ENCODE data around the gene TUBA1A. TPM values are rescaled to one million over a fixed set of nuclear protein-coding genes. Genes with fewer than 3 reads are reported as not detected.
"Not testable (repeated sequence)": the region's sequence is repeated elsewhere in the genome, so short reads cannot be mapped to it uniquely, and the experiment has no call there.

Gene TUBA1A
- total RNA-seq = 491 TPM

DNA sequence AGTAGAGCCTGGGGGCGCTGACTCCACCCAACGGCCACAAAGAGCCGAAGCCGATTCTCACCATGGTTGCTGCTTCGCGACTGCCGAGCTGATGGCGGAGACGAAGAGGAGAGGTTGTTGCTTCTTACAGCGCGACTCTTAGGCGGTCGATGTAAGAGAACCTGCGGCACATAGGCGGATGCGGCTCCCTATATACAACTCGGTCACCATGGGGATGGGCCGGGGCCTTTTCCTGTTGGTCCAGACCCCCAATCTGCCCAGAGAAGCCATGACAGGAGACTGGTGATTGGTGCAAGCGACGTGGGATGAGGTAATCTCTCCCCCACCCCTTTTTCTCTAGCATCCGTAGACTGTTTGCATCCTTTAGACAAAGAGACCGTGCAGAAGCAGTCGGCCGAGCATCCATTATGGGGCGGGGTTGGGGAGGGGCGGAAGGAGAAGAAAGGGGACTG lies at the start of gene TUBA1A:
Gene TUBA1A (minus strand): TSS at position 165 of the 452 bp plus-strand sequence. CDS start 101 bp downstream, at position 64.
- peak; percentile 100 for DNase-seq

DNA sequence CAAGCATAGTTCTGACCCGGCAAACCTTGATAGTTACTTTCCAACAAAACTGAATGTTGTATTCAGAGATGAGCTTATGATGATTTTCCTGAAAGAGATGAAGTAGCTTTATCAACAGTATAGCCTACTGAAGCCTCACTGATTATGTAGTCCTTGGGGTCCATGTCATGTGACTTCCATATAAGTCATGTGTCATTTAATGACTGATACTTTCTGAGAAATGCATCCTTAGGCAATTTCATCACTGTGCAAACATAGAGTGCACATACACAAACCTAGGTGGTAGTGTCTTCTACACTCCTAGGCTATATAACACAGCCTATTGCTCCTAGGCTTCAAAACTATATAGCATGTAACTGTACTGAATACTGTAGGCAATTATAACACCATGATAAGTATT lies 47.5 kb upstream of the TUBA1A start:
- DNase-seq = no peak

- peak; percentile 22 for DNase-seq
Measured at GRCh38 chr12:49233842-49234526, 45.1 kb upstream of the TUBA1A start.

- DNase-seq = peak; percentile 73
Measured at GRCh38 chr12:49232940-49233841, 44.3 kb upstream of the TUBA1A start.

DNA sequence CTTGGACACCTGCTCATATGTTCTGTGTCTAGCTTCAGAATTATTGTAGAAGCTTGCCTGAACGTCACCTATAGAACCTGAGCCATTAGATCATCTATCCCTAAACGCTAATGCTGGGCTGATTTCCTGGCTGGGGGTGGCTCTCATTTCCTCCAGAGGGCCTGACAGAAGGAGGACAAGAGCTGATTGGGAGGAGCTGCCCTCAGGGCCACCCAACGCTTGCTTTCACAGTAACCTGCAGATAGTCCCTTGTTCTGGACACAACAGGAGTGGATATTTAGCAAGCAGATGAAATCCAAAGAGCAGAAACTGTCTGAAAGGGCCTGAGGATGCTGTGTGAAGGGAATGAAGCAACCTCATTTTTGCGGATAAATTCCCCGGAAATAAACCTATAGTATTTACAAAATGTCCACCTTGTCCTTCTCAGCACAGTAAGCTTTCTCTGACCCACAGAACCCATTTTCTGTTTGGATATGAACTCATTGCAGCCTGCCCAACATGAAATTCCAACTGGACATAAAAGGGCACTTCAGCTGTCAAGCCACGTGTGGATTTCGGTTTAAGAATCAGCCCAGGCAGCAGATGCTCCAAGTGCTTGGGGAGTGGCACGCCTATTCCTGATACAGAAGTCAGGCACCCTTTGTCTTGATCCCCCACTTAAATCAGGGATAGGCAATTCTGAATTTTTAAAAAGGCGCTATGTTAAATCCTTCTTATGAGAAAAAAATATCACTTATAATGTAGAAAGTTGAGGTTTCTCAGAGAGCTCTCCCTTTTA lies 43.2 kb upstream of the TUBA1A start:
- DNase-seq = peak; percentile 86

GRCh38 chr12:49230805-49231194 lies 41.9 kb upstream of the TUBA1A start:
- no peak for DNase-seq

- no peak for DNase-seq
Measured at GRCh38 chr12:49230176-49230804, 41.4 kb upstream of the TUBA1A start.

- DNase-seq = no peak
Measured at GRCh38 chr12:49228653-49229052, 39.8 kb upstream of the TUBA1A start.

DNA sequence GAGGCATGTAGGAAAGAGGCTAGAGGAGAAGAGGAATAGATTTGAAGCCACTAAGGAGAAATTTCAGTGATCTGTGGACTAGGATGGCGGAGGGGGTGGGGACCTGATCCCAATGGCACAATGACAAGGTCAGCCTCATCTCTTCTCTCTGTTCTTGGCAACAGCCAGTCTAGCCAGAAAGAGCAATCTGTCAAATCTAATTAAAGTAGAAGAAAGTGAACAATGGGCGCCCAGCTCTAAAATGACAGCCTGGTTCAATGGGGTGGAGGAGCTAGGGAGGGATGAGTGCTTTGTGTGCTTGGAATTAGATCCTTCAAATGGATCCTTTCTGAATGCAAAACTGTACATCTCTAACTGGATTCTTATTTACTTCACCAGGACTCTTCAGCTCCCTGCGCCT lies 38.8 kb upstream of the TUBA1A start:
- no peak for DNase-seq

DNA sequence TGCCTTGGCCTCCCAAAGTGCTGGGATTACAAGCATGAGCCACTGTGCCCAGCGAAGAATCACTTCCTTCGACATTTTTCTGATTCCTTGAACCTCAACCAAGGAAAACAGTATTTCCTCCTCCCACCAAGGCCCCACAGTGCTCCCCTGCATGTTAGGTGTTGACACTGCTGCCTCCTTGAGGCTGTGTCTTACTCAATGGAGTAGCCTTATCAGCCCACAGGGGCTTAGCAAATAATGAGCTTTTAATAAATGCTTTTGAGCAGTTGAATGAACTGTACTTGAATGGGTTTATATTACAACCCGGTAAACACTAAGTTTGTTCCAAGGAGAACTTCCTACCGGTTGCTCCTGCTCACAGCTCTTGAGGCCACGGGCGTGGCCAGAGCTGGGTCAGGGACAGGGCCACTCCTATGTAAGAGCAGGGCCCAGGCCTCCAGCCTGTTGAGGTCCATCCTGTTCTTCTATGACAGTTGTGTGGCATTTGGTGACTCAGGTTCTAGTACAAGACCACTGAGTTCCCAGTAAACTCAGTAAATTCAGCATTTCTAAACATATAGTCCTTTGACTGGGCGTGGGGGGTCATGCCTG lies 36.8 kb upstream of the TUBA1A start:
- no peak for DNase-seq

GRCh38 chr12:49223590-49224369 lies 34.9 kb upstream of the TUBA1A start:
- no peak for DNase-seq

DNA sequence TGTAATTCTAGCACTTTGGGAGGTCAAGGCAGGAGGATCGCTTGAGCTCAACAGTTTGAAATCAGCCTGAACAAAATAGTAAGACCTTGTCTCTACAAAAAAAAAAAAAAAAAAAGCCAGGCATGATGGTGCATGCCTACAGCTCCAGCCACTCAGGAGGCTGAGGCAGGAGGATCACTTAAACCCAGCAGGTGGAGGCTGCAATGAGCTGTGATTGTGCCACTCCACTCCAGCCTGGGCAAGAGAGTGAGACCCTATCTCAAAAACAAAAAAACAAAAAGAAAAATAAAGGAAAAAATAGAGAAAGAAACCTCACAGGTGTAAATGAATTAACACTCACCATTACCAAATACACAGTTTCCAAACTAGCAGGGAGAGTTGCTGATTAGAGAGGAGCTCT lies 34.2 kb upstream of the TUBA1A start:
- DNase-seq = no peak

GRCh38 chr12:49220972-49221371 lies 32.1 kb upstream of the TUBA1A start:
- no peak for DNase-seq

- no peak for DNase-seq
Measured at GRCh38 chr12:49219417-49220026, 30.6 kb upstream of the TUBA1A start.

- DNase-seq = peak; percentile 54
Measured at GRCh38 chr12:49212572-49212971, 23.7 kb upstream of the TUBA1A start.

DNA sequence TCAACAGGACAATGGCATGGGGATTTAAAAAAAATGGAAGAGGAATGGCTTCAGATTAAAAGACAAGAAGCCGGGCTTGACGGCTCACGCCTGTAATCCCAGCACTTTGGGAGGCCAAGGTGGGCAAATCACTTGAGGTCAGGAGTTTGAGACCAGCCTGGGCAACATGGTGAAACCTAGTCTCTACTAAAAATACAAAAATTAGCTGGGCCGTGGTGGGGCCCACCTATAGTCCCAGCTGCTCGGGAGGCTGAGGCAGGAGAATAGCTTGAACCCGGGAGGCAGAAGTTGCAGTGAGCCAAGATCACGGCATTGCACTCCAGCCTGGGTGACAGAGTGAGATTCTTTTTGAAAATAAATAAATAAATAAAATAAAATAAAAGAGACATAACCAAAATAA lies 21.8 kb upstream of the TUBA1A start:
- DNase-seq = not testable (repeated sequence)

DNA sequence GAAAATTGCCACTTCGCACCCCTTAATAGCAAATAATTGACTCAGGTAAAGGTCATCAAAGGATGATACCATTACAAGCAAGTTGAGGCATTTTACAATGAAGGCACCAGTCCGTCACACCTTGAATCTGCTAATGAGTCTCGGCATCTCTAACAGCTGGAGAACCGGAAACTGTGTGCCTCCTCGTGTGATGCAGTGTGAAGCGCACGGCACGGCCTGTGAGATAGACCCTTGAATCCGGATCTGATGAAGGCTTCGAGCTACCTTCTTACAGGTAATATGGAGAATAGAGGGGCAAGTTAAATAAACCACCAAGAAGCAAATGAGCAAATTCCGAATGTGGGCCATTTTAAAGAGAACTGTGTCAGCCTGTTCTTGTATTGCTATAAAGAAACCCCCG lies 19.8 kb upstream of the TUBA1A start:
- no peak for DNase-seq

DNA sequence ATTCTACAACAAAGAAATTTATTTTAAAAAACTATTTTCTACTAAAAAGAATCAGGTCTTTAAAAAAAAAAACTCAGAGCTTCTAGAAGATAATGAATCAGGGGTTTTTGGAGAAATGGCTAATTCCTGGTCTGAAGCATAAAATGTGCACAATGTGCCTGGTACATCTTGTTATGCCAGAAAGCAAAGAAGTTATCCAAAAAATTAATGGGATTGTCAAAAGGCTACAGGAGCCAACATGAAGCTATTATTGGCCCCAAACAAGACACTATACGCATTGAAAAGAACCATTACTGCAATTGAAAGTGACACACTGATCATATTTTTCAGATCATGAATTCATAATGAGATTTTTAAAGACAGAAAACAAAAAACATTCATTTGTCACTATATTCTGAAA lies 19.3 kb upstream of the TUBA1A start:
- no peak for DNase-seq

- DNase-seq = no peak
Measured at GRCh38 chr12:49206389-49206788, 17.5 kb upstream of the TUBA1A start.

DNA sequence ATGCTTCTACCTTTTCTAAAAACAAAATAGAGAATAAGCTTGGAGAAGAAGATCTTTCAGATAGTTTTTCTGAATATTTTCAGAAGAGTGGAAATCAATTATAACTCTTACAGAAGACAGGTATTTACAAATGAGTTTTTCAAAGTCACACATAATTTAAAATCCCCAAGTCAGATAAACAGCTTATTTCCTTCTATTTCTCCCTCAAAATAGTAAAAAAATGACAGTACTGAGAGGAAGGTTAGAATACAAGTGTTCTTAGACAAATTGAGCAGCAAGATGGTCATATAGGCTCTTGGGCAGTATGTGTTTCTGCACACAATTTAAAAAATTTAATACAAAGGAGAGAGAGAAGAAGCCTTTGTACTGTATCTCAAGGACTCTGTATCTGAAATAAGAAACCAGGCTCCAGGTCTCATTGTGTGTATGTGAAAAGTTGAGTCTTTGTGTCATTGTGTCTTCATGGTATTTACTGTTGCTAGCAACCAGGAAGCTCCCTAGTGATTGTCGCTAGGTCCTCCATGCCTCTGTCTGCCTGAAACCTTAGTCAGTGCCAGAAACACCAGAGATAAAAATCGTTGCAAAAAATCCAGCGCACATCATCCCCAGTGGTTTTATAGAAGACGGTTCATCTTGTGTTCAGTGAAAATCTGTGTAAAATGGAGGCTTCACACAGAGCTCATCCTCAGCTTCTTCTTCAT lies 12.9 kb upstream of the TUBA1A start:
- peak; percentile 76 for DNase-seq

Measured in tongue (tissue), 2 donors.